CD4-positive, alpha-beta T cell treated with Interleukin-2 at 100 ng/mL for 4 hours (primary cell): ENCODE data around the gene FOXC1.

Source experiments
- DNase-seq: peaks from one replicate; pipeline ENCODE4 v3.0.0-alpha.2; 2020; ENCODE audit warnings: low spot score

Gene FOXC1

GRCh38 chr6:1600063-1600763 is 9.5 kb upstream of the FOXC1 start:
- no peak for DNase-seq

GRCh38 chr6:1600764-1601157 is 9.0 kb upstream of the FOXC1 start:
- DNase-seq = no peak

- DNase-seq = no peak
Observed at GRCh38 chr6:1601158-1602048, 8.3 kb upstream of the FOXC1 start.

- DNase-seq = no peak
Observed at GRCh38 chr6:1602049-1602713, 7.5 kb upstream of the FOXC1 start.

GRCh38 chr6:1603708-1604107 is 6.0 kb upstream of the FOXC1 start:
- DNase-seq = no peak

GRCh38 chr6:1604158-1605003 is 5.3 kb upstream of the FOXC1 start:
- DNase-seq = peak; percentile 47

GRCh38 chr6:1605004-1605892 is 4.5 kb upstream of the FOXC1 start:
- no peak for DNase-seq

- DNase-seq = no peak
Observed at GRCh38 chr6:1605893-1606779, 3.6 kb upstream of the FOXC1 start.

- no peak for DNase-seq
Observed at GRCh38 chr6:1606780-1607515, 2.8 kb upstream of the FOXC1 start.

- DNase-seq = no peak
Observed at GRCh38 chr6:1607516-1608221, 2.0 kb upstream of the FOXC1 start.

- DNase-seq = no peak
Observed at GRCh38 chr6:1608222-1609040, 1.3 kb upstream of the FOXC1 start.

- DNase-seq = no peak
Observed at GRCh38 chr6:1609041-1609647, 571 bp upstream of the FOXC1 start.

GRCh38 chr6:1610497-1611321 is 994 bp downstream of the FOXC1 start:
- DNase-seq = no peak

GRCh38 chr6:1611322-1611571 is 1.5 kb downstream of the FOXC1 start:
- no peak for DNase-seq

- DNase-seq = no peak
Observed at GRCh38 chr6:1611572-1612298, 2.0 kb downstream of the FOXC1 start.
